PFSK-1 (cell line): ENCODE results near the gene MMP2.

Source experiments
- FOXP2 ChIP-seq: optimal IDR thresholded peaks from 2 replicates; pipeline ENCODE3; 2011; ENCODE audit warnings: borderline replicate concordance, control low read depth, inconsistent platforms; ENCODE audit not compliant: insufficient read depth; ENCODE audit errors: extremely low read length, extremely low read depth
- POLR2AphosphoS5 ChIP-seq: IDR thresholded peaks from 2 replicates; pipeline ENCODE4 v1.6.1; 2012; ENCODE audit warnings: low read depth, mild to moderate bottlenecking, control low read depth, low read length, moderate library complexity
- SIN3A ChIP-seq: IDR thresholded peaks from 2 replicates; pipeline ENCODE4 v1.6.1; 2012; ENCODE audit warnings: mild to moderate bottlenecking, low read length, moderate library complexity, borderline replicate concordance; ENCODE audit not compliant: insufficient read depth
- TAF1 ChIP-seq: IDR thresholded peaks from 2 replicates; pipeline ENCODE4 v1.6.1; 2012; ENCODE audit warnings: low read length, control low read depth, borderline replicate concordance; ENCODE audit not compliant: insufficient read depth
- TF ChIP-seq, protein P1 (sequence below), 2 experiments: IDR thresholded peaks; 2 replicates each; pipeline versions ENCODE4 v1.6.1 to v1.8.0; 2011 to 2012; ENCODE audit warnings: low read depth in 2 of 2, low read length in 2 of 2, control low read depth in 1 of 2, inconsistent platforms in 1 of 2, mild to moderate bottlenecking in 1 of 2, moderate library complexity in 1 of 2; ENCODE audit not compliant: insufficient read depth in 1 of 2

GRCh38 chr16:55521792-55522191, 42.8 kb downstream of the MMP2 start:
- no peak for TF ChIP-seq POLR2AphosphoS5
- no peak for TF ChIP-seq TAF1
- TF ChIP-seq FOXP2, result no peak
- TF ChIP-seq, protein P1, sequence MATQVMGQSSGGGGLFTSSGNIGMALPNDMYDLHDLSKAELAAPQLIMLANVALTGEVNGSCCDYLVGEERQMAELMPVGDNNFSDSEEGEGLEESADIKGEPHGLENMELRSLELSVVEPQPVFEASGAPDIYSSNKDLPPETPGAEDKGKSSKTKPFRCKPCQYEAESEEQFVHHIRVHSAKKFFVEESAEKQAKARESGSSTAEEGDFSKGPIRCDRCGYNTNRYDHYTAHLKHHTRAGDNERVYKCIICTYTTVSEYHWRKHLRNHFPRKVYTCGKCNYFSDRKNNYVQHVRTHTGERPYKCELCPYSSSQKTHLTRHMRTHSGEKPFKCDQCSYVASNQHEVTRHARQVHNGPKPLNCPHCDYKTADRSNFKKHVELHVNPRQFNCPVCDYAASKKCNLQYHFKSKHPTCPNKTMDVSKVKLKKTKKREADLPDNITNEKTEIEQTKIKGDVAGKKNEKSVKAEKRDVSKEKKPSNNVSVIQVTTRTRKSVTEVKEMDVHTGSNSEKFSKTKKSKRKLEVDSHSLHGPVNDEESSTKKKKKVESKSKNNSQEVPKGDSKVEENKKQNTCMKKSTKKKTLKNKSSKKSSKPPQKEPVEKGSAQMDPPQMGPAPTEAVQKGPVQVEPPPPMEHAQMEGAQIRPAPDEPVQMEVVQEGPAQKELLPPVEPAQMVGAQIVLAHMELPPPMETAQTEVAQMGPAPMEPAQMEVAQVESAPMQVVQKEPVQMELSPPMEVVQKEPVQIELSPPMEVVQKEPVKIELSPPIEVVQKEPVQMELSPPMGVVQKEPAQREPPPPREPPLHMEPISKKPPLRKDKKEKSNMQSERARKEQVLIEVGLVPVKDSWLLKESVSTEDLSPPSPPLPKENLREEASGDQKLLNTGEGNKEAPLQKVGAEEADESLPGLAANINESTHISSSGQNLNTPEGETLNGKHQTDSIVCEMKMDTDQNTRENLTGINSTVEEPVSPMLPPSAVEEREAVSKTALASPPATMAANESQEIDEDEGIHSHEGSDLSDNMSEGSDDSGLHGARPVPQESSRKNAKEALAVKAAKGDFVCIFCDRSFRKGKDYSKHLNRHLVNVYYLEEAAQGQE (IDR thresholded peaks at IDR 0.05; ENCODE audit: insufficient read depth in 1 of 2, low read depth in 2 of 2, low read length in 2 of 2), result no peak
- TF ChIP-seq SIN3A, result no peak
